Nephron (organoid): ENCODE results near the gene ARTN.
A peak's percentile ranks its signal among the peaks of the same experiment; 100 is the strongest.

Source experiments
- H3K27ac Mint-ChIP-seq, 3 experiments: 2 replicates each; pipeline ENCODE4 v1.8.0; 2020; ENCODE audit warnings: mixed read lengths in 3 of 3, mild to moderate bottlenecking in 2 of 3, moderate library complexity in 1 of 3
- H3K27me3 Mint-ChIP-seq: 2 replicates; pipeline ENCODE4 v1.8.0; 2021; ENCODE audit warnings: low read depth, mild to moderate bottlenecking, moderate library complexity, mixed read lengths
- H3K36me3 Mint-ChIP-seq: 2 replicates; pipeline ENCODE4 v1.8.0; 2020; ENCODE audit warnings: low read depth, mixed read lengths
- H3K4me1 Mint-ChIP-seq: 2 replicates; pipeline ENCODE4 v1.8.0; 2020; ENCODE audit warnings: mixed read lengths
- H3K4me3 Mint-ChIP-seq, 3 experiments: 2 replicates each; pipeline ENCODE4 v1.8.0; 2020; ENCODE audit warnings: mild to moderate bottlenecking in 3 of 3, mixed read lengths in 3 of 3, moderate library complexity in 2 of 3
- H3K9me3 Mint-ChIP-seq: 2 replicates; pipeline ENCODE4 v1.8.0; 2020; ENCODE audit warnings: mixed read lengths
- CTCF ChIP-seq, 3 experiments: fragments of 200-600 bp; sonication (generic); IDR thresholded peaks; one replicate each; pipeline ENCODE4 v1.5.0; 2021; ENCODE audit warnings: antibody characterized with exemption in 3 of 3; ENCODE audit not compliant: unreplicated experiment in 3 of 3

ARTN gene

GRCh38 chr1:43947061-43947873 is 13.7 kb downstream of the ARTN start:
- Mint-ChIP-seq H3K9me3 (no peaks in the 10 kb centered on the region), H3K36me3 (peaks cover 8% of the 10 kb centered on the region), H3K27me3 (no peaks in the 10 kb centered on the region), H3K4me3 (peak overlapping the region; percentile 87 to 94 (median 90)), H3K4me1 (peaks cover 56% of the 10 kb centered on the region), H3K27ac (peak overlapping the region; percentile 91 to 97 (median 93))
- TF ChIP-seq CTCF (IDR thresholded peaks at IDR 0.05; ENCODE audit: unreplicated experiment in 3 of 3), result no peak

DNA sequence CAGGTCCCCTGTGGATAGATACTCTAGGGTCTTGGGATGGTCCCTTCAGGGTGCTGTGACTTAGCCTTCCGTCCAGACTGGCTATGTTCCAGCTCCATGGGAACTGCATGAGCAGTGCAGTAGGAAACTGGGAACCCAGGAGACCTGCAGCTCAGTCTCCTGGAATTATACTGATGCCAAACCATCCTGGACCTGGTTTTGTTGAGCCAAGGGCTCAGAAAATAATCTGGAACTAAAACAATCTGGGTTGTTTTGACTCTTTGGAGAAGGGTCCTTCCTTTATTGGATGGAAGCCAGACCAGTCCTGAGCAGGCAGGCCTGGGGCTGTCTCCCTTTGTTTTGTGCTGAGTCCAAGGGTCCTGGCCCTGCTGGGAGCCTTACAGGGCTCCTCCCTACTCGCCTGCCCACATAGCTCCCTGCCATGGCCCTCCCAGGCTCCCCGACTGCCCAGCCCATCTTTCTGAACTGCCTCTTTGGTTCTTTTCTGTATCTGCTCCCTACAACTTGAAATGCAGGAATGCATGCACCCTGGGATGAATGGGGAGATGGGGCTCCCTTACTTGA is 14.4 kb downstream of the ARTN start:
- H3K9me3 Mint-ChIP-seq, result no peaks in the 10 kb centered on the region
- peak overlapping the region; percentile 87 to 94 (median 90) for H3K4me3 Mint-ChIP-seq
- H3K36me3 Mint-ChIP-seq, result peaks cover 8% of the 10 kb centered on the region
- no peak for TF ChIP-seq CTCF (IDR thresholded peaks at IDR 0.05; ENCODE audit: unreplicated experiment in 3 of 3)
- no peaks in the 10 kb centered on the region for H3K27me3 Mint-ChIP-seq
- peak overlapping the region; percentile 90 to 97 (median 91) for H3K27ac Mint-ChIP-seq
- H3K4me1 Mint-ChIP-seq, result peaks cover 60% of the 10 kb centered on the region

DNA sequence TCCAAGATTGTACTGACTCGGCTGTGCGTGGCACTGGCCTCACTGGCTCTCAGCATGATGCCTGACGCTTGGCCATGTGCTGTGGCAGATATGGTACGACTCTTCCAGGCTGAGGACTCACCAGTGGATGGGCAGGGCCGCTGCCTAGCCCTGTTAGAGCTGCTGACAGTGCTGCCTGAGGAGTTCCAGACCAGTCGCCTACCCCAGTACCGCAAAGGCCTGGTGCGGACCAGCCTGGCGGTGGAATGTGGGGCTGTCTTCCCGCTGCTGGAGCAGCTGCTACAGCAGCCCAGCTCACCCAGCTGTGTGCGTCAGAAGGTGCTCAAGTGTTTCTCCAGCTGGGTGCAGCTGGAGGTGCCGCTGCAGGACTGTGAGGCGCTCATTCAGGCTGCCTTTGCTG is 16.1 kb downstream of the ARTN start:
- H3K27ac Mint-ChIP-seq, result peak overlapping the region in 1 of 3 experiments; percentile 47
- H3K9me3 Mint-ChIP-seq, result no peaks in the 10 kb centered on the region
- H3K4me1 Mint-ChIP-seq, result peaks cover 70% of the 10 kb centered on the region
- no peaks in the 10 kb centered on the region for H3K27me3 Mint-ChIP-seq
- H3K36me3 Mint-ChIP-seq, result peaks cover 8% of the 10 kb centered on the region
- no peak for TF ChIP-seq CTCF (IDR thresholded peaks at IDR 0.05; ENCODE audit: unreplicated experiment in 3 of 3)
- peak overlapping the region; percentile 52 to 94 (median 87) for H3K4me3 Mint-ChIP-seq

GRCh38 chr1:43951021-43951985 is 17.7 kb downstream of the ARTN start:
- no peaks in the 10 kb centered on the region for H3K27me3 Mint-ChIP-seq
- no peak overlapping the region for H3K27ac Mint-ChIP-seq
- no peak for TF ChIP-seq CTCF (IDR thresholded peaks at IDR 0.05; ENCODE audit: unreplicated experiment in 3 of 3)
- H3K36me3 Mint-ChIP-seq, result peaks cover 8% of the 10 kb centered on the region
- peak overlapping the region in 1 of 3 experiments; percentile 87 for H3K4me3 Mint-ChIP-seq
- H3K9me3 Mint-ChIP-seq, result no peaks in the 10 kb centered on the region
- peaks cover 62% of the 10 kb centered on the region for H3K4me1 Mint-ChIP-seq

DNA sequence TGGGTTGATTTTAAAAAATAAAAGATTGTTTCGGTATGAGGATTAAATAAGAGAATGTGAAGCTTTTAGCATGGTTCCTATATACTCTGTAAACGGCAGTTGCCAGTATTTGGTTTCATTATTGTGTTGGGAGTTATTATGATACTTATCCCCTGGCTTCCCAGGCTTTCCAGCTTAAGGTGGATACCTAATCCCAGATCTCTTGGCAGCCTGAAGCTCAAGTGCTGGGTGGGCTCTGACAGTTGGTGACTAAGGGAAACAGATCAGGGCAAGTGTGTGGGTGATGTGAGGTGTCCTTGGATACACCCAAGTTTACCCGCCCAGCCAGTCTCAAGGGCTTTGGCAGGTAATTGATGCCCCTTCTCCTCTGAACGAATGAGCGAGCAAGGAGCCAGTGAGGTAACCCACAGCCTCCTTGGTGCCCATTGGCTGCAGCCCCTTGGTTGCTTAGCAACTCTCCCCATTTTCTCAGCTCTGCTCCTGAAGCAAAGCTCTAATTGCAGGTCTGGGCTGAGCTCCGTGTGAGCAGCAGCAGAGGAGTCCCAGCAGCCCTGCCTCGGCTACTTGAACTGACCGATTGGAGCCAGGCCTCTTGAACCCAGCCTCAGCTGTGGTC is 19.2 kb downstream of the ARTN start:
- peaks cover 13% of the 10 kb centered on the region for H3K36me3 Mint-ChIP-seq
- no peak overlapping the region for H3K4me3 Mint-ChIP-seq
- H3K9me3 Mint-ChIP-seq, result no peaks in the 10 kb centered on the region
- peaks cover 57% of the 10 kb centered on the region for H3K4me1 Mint-ChIP-seq
- no peak for TF ChIP-seq CTCF (IDR thresholded peaks at IDR 0.05; ENCODE audit: unreplicated experiment in 3 of 3)
- H3K27me3 Mint-ChIP-seq, result no peaks in the 10 kb centered on the region
- H3K27ac Mint-ChIP-seq, result peak overlapping the region in 1 of 3 experiments; percentile 40
